Bronchial epithelial cell (primary cell): ENCODE measurements around the gene NFE2L1. TPM values are rescaled to one million over a fixed set of nuclear protein-coding genes. Genes with fewer than 3 reads are reported as not detected.
A peak's percentile ranks its signal among the peaks of the same experiment; 100 is the strongest.
"Not testable (repeated sequence)": the region's sequence is repeated elsewhere in the genome, so short reads cannot be mapped to it uniquely, and the experiment has no call there.

ENCODE experiments used
- DNase-seq: peaks from one replicate; pipeline ENCODE4 v3.0.0-alpha.2; 2010; ENCODE audit warnings: low read depth
- FAIRE-seq: peaks from 2 replicates; lab custom pipeline; 2011; peaks lifted over from hg19 to GRCh38; lab: Jason Lieb, UNC
- H3K27me3 ChIP-seq: 2 replicates; pipeline ENCODE4 v1.5.1; 2011; ENCODE audit warnings: low read length; ENCODE audit not compliant: control insufficient read depth, insufficient read depth
- H3K36me3 ChIP-seq: 2 replicates; pipeline ENCODE4 v1.5.1; 2011; ENCODE audit warnings: low read length; ENCODE audit not compliant: control insufficient read depth, insufficient read depth
- H3K4me3 ChIP-seq: 2 replicates; pipeline ENCODE4 v1.5.1; 2011; ENCODE audit warnings: mild to moderate bottlenecking, low read depth, low read length, control low read depth
- CTCF ChIP-seq: IDR thresholded peaks from 2 replicates; pipeline ENCODE4 v1.5.1; 2011; ENCODE audit warnings: mild to moderate bottlenecking, moderate library complexity, low read length, control low read depth, inconsistent platforms; ENCODE audit not compliant: insufficient read depth, severe bottlenecking
- total RNA-seq: library from RNA; depleted of rRNA; stranded (reverse); fragments of >200 nt; gene quantifications from 2 replicates; pipeline ENCODE4 v1.2.1, GENCODE V29; 2014

NFE2L1 gene
- total RNA-seq, 1 donor from 2014 or later: 84.2 TPM

GRCh38 chr17:48066192-48066591, 18.0 kb downstream of the NFE2L1 start:
- no peak overlapping the region for H3K4me3 ChIP-seq
- no peak for FAIRE-seq
- DNase-seq: no peak
- H3K36me3 ChIP-seq: peaks cover 6% of the 10 kb centered on the region
- no peak for TF ChIP-seq CTCF
- no peaks in the 10 kb centered on the region for H3K27me3 ChIP-seq

GRCh38 chr17:48066656-48067055, 18.5 kb downstream of the NFE2L1 start:
- FAIRE-seq (no peak), DNase-seq (no peak)
- TF ChIP-seq CTCF: no peak
- Histone ChIP-seq H3K4me3 (no peak overlapping the region), H3K36me3 (peaks cover 6% of the 10 kb centered on the region), H3K27me3 (no peaks in the 10 kb centered on the region)

GRCh38 chr17:48067245-48067644, 19.1 kb downstream of the NFE2L1 start:
- no peak overlapping the region for H3K4me3 ChIP-seq
- peaks cover 4% of the 10 kb centered on the region for H3K36me3 ChIP-seq
- no peak for DNase-seq
- no peak for TF ChIP-seq CTCF
- H3K27me3 ChIP-seq: no peaks in the 10 kb centered on the region
- no peak for FAIRE-seq

GRCh38 chr17:48067808-48068207, 19.6 kb downstream of the NFE2L1 start:
- H3K36me3 ChIP-seq, H3K27me3 ChIP-seq, FAIRE-seq, H3K4me3 ChIP-seq, DNase-seq: not testable (repeated sequence)

GRCh38 chr17:48068491-48068961, 20.4 kb downstream of the NFE2L1 start:
- Histone ChIP-seq H3K27me3 (no peaks in the 10 kb centered on the region), H3K4me3 (no peak overlapping the region), H3K36me3 (peaks cover 5% of the 10 kb centered on the region)
- DNase-seq (no peak), FAIRE-seq (no peak)
- peak; percentile 49 for TF ChIP-seq CTCF

- no peak overlapping the region for H3K4me3 ChIP-seq
- no peak for FAIRE-seq
- H3K27me3 ChIP-seq: no peaks in the 10 kb centered on the region
- TF ChIP-seq CTCF: no peak
- H3K36me3 ChIP-seq: peaks cover 8% of the 10 kb centered on the region
- DNase-seq: no peak
Measured at GRCh38 chr17:48070195-48070594, 22.0 kb downstream of the NFE2L1 start.
